HepG2 (cell line): ENCODE data around the gene APOC3. TPM values are rescaled to one million over a fixed set of nuclear protein-coding genes. Genes with fewer than 3 reads are reported as not detected.
A peak's percentile ranks its signal among the peaks of the same experiment; 100 is the strongest.

Experiments
- BCL6 ChIP-seq: IDR thresholded peaks from 2 replicates; pipeline ENCODE4 v1.6.1; 2016; ENCODE audit warnings: missing genetic modification reagents, missing compliant biosample characterization
- CREM ChIP-seq, 2 experiments: sonication (generic) in 1 of 2; formaldehyde crosslinking in 1 of 2; IDR thresholded peaks; 2 replicates each; pipeline versions ENCODE4 v1.4.0 to v1.6.1; 2016 to 2020; ENCODE audit warnings: antibody characterized with exemption in 1 of 2, mild to moderate bottlenecking in 1 of 2, missing genetic modification reagents in 1 of 2
- DMAP1 ChIP-seq: IDR thresholded peaks from 2 replicates; pipeline ENCODE4 v1.6.1; 2016
- KDM1A ChIP-seq: IDR thresholded peaks from 2 replicates; pipeline ENCODE4 v1.6.1; 2016; ENCODE audit warnings: missing compliant biosample characterization
- MED1 ChIP-seq: sonication (generic); formaldehyde crosslinking; IDR thresholded peaks from 2 replicates; pipeline ENCODE4 v1.4.0; 2020; ENCODE audit warnings: missing genetic modification reagents
- MXD4 ChIP-seq: IDR thresholded peaks from 2 replicates; pipeline ENCODE4 v1.6.1; 2016; ENCODE audit warnings: mild to moderate bottlenecking, missing biosample characterization, missing genetic modification reagents
- NFYB ChIP-seq: sonication (generic); formaldehyde crosslinking; IDR thresholded peaks from 2 replicates; pipeline ENCODE4 v1.4.0; 2020; ENCODE audit warnings: missing genetic modification reagents
- RFX5 ChIP-seq: IDR thresholded peaks from 2 replicates; pipeline ENCODE4 v1.6.1; 2011; ENCODE audit warnings: low read depth, low read length, improper control_type of control experiment
- RFXANK ChIP-seq: IDR thresholded peaks from 2 replicates; pipeline ENCODE4 v1.6.1; 2016
- SMC3 ChIP-seq: IDR thresholded peaks from 2 replicates; pipeline ENCODE4 v1.6.1; 2011; ENCODE audit warnings: low read length, improper control_type of control experiment
- WIZ ChIP-seq: sonication (generic); formaldehyde crosslinking; IDR thresholded peaks from 2 replicates; pipeline ENCODE4 v1.5.1; 2020; ENCODE audit warnings: mild to moderate bottlenecking, missing genetic modification reagents
- ZNF660 ChIP-seq: sonication (generic); formaldehyde crosslinking; IDR thresholded peaks from 2 replicates; pipeline ENCODE4 v1.5.1; 2020; ENCODE audit warnings: mild to moderate bottlenecking, low read depth, missing genetic modification reagents, borderline replicate concordance
- polyA plus RNA-seq, 8 experiments: library from polyadenylated mRNA; depleted of rRNA in 3 of 8; stranded (reverse) in 7 of 8; unstranded in 1 of 8; fragments of >200 nt; fragmentation: Illumina TruSeq in 4 of 8; extraction: Trizol in 4 of 8; gene quantifications; 2 replicates each; pipeline versions ENCODE4 v1.2.1 to v1.2.3, GENCODE V29; 2011 to 2016; ENCODE audit warnings: low read depth in 4 of 8, missing spikeins in 1 of 8, mixed read lengths in 1 of 8; ENCODE audit not compliant: insufficient read depth in 1 of 8
- total RNA-seq, 5 experiments: library from RNA; depleted of rRNA; stranded (reverse); fragments of >200 nt; fragmentation: Illumina TruSeq; extraction: Trizol; gene quantifications; 2 replicates each; pipeline ENCODE4 v1.2.3, GENCODE V29; 2016; ENCODE audit warnings: low read depth in 1 of 5
- TF ChIP-seq, protein P1 (sequence below): sonication (generic); formaldehyde crosslinking; IDR thresholded peaks from 2 replicates; pipeline ENCODE4 v1.4.0; 2020; ENCODE audit warnings: missing genetic modification reagents, borderline replicate concordance
- TF ChIP-seq, protein P2 (sequence below): sonication (generic); formaldehyde crosslinking; conservative IDR thresholded peaks from 2 replicates; pipeline ENCODE4 v1.4.0; 2020; ENCODE audit warnings: mild to moderate bottlenecking, missing genetic modification reagents, moderate library complexity
- TF ChIP-seq, protein P3 (sequence below): sonication (generic); formaldehyde crosslinking; IDR thresholded peaks from 2 replicates; pipeline ENCODE4 v1.4.0; 2020; ENCODE audit warnings: mild to moderate bottlenecking, missing genetic modification reagents
- TF ChIP-seq, protein P4 (sequence below): sonication (generic); formaldehyde crosslinking; IDR thresholded peaks from 2 replicates; pipeline ENCODE4 v1.5.0; 2020; ENCODE audit warnings: missing genetic modification reagents, mild to moderate bottlenecking, borderline replicate concordance

The APOC3 gene
- total and polyA plus RNA-seq, 2 of the 13 experiments (the other 11 are each of a cell fraction or from before 2014, with no cell fraction given): 314 to 687 TPM

- TF ChIP-seq, protein P1, sequence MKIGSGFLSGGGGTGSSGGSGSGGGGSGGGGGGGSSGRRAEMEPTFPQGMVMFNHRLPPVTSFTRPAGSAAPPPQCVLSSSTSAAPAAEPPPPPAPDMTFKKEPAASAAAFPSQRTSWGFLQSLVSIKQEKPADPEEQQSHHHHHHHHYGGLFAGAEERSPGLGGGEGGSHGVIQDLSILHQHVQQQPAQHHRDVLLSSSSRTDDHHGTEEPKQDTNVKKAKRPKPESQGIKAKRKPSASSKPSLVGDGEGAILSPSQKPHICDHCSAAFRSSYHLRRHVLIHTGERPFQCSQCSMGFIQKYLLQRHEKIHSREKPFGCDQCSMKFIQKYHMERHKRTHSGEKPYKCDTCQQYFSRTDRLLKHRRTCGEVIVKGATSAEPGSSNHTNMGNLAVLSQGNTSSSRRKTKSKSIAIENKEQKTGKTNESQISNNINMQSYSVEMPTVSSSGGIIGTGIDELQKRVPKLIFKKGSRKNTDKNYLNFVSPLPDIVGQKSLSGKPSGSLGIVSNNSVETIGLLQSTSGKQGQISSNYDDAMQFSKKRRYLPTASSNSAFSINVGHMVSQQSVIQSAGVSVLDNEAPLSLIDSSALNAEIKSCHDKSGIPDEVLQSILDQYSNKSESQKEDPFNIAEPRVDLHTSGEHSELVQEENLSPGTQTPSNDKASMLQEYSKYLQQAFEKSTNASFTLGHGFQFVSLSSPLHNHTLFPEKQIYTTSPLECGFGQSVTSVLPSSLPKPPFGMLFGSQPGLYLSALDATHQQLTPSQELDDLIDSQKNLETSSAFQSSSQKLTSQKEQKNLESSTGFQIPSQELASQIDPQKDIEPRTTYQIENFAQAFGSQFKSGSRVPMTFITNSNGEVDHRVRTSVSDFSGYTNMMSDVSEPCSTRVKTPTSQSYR (CRISPR knock-in tag): peak; percentile 25; the same call in 1 of the 2 replicates
- TF ChIP-seq CREM (IDR thresholded peaks at IDR 0.05) (peak; percentile 45; the same call in 1 of the 2 replicates), CREM (CRISPR knock-in tag; IDR thresholded peaks at IDR 0.05) (no peak), DMAP1 (CRISPR knock-in tag) (0 out of 2 replicates have a peak, but pooled peaks have one; percentile 3), SMC3 (peak; percentile 60; the same call in 1 of the 2 replicates), RFX5 (peak; percentile 93), MXD4 (peak; percentile 35; the same call in 1 of the 2 replicates), ZNF660 (CRISPR knock-in tag) (0 out of 2 replicates have a peak, but pooled peaks have one; percentile 45), NFYB (CRISPR knock-in tag) (peak; percentile 56; the same call in 1 of the 2 replicates), WIZ (no peak), MED1 (CRISPR knock-in tag) (peak; percentile 39; the same call in 1 of the 2 replicates), KDM1A (CRISPR knock-in tag) (no peak), RFXANK (0 out of 2 replicates have a peak, but pooled peaks have one; percentile 82), BCL6 (CRISPR knock-in tag) (0 out of 2 replicates have a peak, but pooled peaks have one; percentile 5)
- TF ChIP-seq, protein P2, sequence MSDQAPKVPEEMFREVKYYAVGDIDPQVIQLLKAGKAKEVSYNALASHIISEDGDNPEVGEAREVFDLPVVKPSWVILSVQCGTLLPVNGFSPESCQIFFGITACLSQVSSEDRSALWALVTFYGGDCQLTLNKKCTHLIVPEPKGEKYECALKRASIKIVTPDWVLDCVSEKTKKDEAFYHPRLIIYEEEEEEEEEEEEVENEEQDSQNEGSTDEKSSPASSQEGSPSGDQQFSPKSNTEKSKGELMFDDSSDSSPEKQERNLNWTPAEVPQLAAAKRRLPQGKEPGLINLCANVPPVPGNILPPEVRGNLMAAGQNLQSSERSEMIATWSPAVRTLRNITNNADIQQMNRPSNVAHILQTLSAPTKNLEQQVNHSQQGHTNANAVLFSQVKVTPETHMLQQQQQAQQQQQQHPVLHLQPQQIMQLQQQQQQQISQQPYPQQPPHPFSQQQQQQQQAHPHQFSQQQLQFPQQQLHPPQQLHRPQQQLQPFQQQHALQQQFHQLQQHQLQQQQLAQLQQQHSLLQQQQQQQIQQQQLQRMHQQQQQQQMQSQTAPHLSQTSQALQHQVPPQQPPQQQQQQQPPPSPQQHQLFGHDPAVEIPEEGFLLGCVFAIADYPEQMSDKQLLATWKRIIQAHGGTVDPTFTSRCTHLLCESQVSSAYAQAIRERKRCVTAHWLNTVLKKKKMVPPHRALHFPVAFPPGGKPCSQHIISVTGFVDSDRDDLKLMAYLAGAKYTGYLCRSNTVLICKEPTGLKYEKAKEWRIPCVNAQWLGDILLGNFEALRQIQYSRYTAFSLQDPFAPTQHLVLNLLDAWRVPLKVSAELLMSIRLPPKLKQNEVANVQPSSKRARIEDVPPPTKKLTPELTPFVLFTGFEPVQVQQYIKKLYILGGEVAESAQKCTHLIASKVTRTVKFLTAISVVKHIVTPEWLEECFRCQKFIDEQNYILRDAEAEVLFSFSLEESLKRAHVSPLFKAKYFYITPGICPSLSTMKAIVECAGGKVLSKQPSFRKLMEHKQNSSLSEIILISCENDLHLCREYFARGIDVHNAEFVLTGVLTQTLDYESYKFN (CRISPR knock-in tag): 0 out of 2 replicates have a peak, but pooled peaks have one; percentile 9
- TF ChIP-seq, protein P3, sequence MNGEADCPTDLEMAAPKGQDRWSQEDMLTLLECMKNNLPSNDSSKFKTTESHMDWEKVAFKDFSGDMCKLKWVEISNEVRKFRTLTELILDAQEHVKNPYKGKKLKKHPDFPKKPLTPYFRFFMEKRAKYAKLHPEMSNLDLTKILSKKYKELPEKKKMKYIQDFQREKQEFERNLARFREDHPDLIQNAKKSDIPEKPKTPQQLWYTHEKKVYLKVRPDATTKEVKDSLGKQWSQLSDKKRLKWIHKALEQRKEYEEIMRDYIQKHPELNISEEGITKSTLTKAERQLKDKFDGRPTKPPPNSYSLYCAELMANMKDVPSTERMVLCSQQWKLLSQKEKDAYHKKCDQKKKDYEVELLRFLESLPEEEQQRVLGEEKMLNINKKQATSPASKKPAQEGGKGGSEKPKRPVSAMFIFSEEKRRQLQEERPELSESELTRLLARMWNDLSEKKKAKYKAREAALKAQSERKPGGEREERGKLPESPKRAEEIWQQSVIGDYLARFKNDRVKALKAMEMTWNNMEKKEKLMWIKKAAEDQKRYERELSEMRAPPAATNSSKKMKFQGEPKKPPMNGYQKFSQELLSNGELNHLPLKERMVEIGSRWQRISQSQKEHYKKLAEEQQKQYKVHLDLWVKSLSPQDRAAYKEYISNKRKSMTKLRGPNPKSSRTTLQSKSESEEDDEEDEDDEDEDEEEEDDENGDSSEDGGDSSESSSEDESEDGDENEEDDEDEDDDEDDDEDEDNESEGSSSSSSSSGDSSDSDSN (CRISPR knock-in tag): 0 out of 2 replicates have a peak, but pooled peaks have one; percentile 2
- TF ChIP-seq, protein P4, sequence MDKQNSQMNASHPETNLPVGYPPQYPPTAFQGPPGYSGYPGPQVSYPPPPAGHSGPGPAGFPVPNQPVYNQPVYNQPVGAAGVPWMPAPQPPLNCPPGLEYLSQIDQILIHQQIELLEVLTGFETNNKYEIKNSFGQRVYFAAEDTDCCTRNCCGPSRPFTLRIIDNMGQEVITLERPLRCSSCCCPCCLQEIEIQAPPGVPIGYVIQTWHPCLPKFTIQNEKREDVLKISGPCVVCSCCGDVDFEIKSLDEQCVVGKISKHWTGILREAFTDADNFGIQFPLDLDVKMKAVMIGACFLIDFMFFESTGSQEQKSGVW: no peak
These were observed 4.3 kb upstream of the APOC3 start (continued) for GRCh38 chr11:116825434-116825833.
